Mammary epithelial cell (primary cell): ENCODE data around the gene DCAF4.

Source experiments
- EZH2 ChIP-seq: IDR thresholded peaks from 2 replicates; pipeline ENCODE4 v1.6.1; 2012; ENCODE audit warnings: low read length, inconsistent platforms, borderline replicate concordance
- TF ChIP-seq, protein P1 (sequence below), 2 donors: IDR thresholded peaks in 1 of 2; conservative IDR thresholded peaks in 1 of 2; 2 replicates each; pipeline ENCODE4 v1.5.1; 2011 to 2012; ENCODE audit warnings: inconsistent platforms in 2 of 2, low read length in 2 of 2, mild to moderate bottlenecking in 2 of 2, control low read depth in 1 of 2, low read depth in 1 of 2; ENCODE audit not compliant: insufficient read depth in 1 of 2; ENCODE audit errors: extremely low read depth in 1 of 2

DNA sequence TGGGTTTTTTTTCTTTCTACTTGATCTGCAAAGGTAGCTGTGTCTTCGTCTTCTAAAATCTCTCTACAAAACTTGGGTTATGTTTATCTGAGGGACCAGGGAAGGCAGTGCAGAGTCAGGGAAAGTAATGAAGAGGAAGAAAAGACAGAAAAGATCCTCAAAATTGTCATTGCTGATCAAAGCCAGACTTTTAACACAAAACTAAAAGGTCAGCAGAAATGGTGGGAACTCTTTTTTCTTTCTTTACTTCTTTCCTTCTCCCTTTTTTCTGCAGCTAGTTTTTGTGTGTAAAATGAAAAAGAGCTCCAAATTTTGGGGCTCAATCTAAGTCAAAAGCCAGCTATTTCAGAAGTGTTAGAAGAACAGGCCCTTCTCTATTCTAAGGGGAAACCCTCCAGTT is 44.2 kb upstream of the DCAF4 start:
- TF ChIP-seq, protein P1, sequence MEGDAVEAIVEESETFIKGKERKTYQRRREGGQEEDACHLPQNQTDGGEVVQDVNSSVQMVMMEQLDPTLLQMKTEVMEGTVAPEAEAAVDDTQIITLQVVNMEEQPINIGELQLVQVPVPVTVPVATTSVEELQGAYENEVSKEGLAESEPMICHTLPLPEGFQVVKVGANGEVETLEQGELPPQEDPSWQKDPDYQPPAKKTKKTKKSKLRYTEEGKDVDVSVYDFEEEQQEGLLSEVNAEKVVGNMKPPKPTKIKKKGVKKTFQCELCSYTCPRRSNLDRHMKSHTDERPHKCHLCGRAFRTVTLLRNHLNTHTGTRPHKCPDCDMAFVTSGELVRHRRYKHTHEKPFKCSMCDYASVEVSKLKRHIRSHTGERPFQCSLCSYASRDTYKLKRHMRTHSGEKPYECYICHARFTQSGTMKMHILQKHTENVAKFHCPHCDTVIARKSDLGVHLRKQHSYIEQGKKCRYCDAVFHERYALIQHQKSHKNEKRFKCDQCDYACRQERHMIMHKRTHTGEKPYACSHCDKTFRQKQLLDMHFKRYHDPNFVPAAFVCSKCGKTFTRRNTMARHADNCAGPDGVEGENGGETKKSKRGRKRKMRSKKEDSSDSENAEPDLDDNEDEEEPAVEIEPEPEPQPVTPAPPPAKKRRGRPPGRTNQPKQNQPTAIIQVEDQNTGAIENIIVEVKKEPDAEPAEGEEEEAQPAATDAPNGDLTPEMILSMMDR (conservative IDR thresholded peaks at IDR 0.05 in 1 of 2, IDR thresholded peaks at IDR 0.05 in 1 of 2; ENCODE audit: extremely low read depth in 1 of 2, insufficient read depth in 1 of 2, low read depth in 1 of 2, low read length in 2 of 2) = no peak
- no peak for TF ChIP-seq EZH2
